MV-4-11 (cell line): Measurements from ENCODE around the gene STIMATE.

ENCODE experiments used
- DNase-seq: peaks from one replicate; lab custom pipeline; 2025; lab: John Stamatoyannopoulos, UW

Gene STIMATE

DNA sequence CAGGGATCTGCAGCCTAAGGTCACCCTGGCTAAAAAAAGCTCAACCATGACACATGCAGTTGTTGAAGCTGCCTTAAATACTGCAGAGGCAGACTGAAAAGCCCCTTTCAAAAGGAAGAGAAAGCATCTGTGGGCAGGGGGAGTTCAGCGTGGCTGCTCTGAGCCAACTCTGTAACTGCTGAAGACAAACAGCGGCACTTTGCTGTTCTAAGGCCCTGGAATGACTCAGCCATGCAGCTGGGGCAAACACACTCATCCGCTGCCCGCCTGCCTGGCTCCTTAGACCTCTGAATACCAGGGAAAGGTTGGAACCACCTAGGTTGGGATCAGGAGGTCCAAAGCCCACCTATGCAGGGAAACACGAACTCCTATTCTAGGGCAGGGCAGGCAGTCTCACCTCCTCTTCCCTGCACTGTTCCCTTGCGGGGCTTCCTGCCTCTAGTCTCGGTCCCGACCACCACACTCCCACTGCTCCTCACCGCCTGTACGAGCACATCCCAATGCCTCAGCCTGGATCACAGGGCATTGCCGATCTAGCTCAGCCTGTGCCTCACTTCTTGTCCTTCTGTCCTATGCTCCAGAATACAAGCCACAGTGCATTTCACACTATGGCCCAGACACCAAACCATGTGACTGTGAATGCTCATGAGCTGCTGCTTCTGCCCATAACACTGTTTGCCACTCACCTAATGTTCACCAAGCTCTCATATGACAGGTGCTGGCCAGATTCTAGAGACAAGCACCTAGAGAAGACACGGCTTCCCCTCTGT lies 56.0 kb downstream of the STIMATE start:
- peak; percentile 75 for DNase-seq

DNA sequence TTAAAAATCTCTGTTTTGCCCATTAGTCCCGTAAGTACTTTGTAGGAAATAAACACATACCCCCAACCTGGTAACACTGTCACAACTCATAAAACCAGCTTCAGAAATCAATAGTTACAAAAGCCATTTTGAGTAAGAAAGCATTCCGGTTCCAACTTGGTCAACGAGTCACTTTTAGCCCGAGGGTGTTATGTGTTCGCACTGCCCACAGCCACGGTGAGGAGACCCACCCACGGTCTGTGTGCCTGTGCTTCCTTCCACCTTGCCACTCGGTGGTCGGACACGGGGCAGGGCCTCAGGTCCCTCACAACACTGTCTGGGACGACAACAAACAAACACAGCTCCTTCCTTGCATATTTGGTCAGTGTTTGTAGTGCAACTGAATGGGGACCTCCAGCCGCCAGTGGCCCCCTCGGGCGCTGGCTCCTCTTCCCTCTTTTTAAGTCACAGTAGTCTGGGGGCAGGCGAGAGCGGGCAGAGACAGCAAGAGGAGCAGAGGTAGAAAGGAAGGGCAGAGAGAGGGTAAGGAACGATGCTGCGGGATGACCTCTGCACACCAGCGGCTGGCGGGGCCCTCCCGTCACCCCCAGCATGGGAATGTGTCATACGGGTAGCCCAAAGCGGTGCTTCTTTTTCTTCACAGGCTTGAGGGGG lies 57.3 kb downstream of the STIMATE start:
- DNase-seq: no peak

DNA sequence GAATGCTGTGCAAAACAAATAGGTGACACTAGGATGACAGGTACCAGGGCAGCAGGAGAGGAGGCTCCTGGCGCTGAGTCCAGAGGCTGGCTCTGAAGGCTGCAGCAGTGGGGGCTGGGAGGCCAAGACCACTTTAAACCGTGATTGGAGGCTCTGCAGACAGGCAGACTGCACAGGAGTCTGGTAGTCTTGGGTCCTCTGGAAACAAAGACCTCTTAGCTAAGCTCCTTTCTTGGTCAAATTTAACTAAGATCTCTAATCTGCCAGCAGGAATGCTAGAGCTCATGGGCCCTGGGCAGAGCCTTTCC lies 58.1 kb downstream of the STIMATE start:
- no peak for DNase-seq

GRCh38 chr3:52838561-52839267 lies 58.6 kb downstream of the STIMATE start:
- no peak for DNase-seq

DNA sequence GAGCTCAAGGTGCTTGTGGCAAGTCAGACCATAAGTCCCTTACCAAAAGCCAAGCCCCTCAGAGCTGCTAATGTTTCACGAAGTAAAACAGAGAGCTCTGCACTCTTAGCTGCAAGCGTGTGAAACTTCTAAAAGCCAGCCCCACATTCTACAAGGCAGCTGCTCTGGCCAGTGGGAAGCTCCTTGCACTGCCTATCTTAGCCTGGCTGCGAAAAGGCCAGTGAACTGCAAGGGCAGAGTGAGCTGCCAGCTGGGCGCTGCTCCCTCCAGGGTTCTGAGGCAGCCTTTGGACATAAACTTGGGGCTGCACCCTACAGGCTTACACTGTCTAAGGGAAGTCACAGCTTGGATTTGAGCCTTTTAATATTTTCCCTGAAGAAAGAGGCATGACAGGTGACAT lies 60.4 kb downstream of the STIMATE start:
- DNase-seq: no peak

GRCh38 chr3:52836471-52836845 lies 60.9 kb downstream of the STIMATE start:
- no peak for DNase-seq

GRCh38 chr3:52835766-52836470 lies 61.4 kb downstream of the STIMATE start:
- DNase-seq: no peak

- DNase-seq: no peak
These were observed 62.4 kb downstream of the STIMATE start, which contains the start of gene MUSTN1 for GRCh38 chr3:52834871-52835501. Gene MUSTN1 (minus strand): TSS chr3:52835019. CDS start chr3:52834948, 71 bp downstream.

- no peak for DNase-seq
These were observed 64.1 kb downstream of the STIMATE start for GRCh38 chr3:52833202-52833601.

- peak; percentile 79 for DNase-seq
These were observed 65.6 kb downstream of the STIMATE start for GRCh38 chr3:52831500-52832301.

DNA sequence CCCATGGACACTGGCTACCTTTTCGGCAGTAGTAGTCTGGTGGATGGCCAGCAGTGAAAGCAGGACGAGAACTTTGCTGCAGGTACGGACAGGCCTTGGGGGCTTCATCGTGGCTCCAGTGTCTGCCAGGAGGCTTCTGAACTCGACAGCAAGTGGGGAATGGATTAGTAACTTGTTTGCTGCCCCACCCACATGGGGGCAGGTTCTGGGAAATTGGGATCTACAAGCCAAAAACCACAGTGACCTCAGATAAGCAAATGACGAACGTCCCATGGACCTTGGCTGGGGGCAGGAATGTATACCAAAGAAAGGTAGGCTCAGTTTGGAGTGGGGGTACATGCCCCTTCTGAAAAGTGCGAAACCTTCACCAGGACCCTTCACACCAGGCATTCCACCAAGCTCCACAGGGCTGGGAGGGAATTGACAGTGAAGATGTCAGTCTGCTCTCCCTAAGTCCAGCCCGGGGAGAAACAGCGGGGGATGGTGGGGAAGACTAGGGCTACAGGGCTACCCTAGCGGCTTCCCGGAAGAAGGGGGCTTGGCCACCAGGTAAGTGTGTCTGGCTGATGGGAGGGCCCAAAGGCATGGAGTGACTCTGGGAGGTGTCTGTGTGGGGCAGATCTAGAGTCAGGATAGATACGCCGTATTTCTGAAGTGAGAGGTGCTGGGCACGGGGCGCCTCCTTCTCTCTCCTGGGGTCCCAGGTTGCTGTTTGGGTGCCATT lies 66.7 kb downstream of the STIMATE start, which contains the start of gene ITIH4:
Gene ITIH4 (minus strand): TSS at position 138 of the 724 bp plus-strand sequence. CDS start 30 bp downstream, at position 108.
- DNase-seq: no peak

DNA sequence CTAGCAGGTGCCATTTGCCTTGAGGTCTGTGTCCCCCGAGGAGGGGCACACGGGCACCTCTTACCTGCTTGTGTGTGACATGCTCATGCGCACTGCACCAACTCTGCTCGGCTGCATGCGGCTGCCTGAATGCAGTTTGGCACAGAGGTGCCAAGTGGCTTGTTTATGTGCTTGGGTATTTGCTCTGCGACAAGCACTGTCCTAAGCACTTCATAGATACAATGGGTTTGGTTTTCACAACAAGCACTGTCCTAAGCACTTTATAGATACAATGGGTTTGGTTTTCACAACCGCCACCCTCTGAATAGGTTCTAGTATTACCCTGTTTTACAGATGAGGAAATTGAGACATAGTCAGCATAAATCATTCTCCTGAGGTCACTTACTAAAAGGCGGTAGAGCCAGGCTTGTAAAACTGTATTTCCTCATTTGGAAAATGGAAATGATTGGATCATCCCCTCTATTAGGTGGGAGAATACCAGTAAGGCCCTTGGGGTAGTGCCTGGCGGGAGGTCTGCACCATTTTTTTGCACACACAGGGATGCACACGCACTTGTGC lies 67.4 kb downstream of the STIMATE start:
- DNase-seq: peak; percentile 82

DNA sequence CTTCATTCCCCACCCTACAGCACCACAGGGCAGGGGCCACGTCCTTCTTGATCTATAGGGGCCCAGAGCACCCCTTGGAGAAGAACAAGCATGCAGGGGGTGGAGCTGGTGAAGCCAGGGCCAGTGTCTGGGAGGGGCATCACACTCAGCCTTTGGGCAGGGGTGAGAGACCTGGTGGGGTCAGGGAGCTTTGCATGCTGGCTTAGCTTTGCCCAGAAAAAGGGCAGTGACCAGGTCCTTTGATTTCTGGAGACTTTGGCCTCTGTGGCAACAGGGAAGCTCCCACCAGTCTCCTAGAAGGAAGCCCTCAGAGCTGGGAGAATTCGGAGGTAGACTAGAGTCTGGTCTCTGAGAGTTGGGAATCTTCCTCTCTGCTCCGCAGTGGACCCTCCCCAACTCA lies 67.9 kb downstream of the STIMATE start:
- DNase-seq: no peak

- no peak for DNase-seq
These were observed 69.4 kb downstream of the STIMATE start for GRCh38 chr3:52827866-52828376.

- peak; percentile 68 for DNase-seq
These were observed 69.9 kb downstream of the STIMATE start for GRCh38 chr3:52827441-52827840.

- no peak for DNase-seq
These were observed 73.3 kb downstream of the STIMATE start for GRCh38 chr3:52824037-52824436.

GRCh38 chr3:52822363-52822762 lies 75.0 kb downstream of the STIMATE start:
- DNase-seq: no peak

GRCh38 chr3:52820736-52821135 lies 76.6 kb downstream of the STIMATE start:
- no peak for DNase-seq

DNA sequence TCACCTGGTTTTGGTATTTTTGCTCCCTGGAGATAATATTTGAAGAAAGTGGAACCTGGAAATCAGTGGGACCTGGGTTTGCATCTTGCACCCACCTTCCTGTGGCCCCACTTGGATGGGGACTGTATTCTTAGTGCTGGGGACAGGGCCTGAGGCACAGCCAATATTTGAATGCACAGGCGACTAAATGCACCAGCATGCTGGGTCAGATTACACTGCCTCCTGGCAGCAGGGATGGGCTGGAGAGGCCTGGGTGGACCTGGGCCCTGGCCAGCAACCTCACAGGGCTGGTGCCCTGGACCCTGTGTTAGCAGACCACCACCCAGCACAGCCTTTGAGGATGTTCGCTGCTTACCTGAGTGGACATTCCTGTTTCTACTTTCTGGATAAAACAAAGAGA lies 77.4 kb downstream of the STIMATE start:
- DNase-seq: no peak

- DNase-seq: no peak
These were observed 79.5 kb downstream of the STIMATE start for GRCh38 chr3:52817860-52818259.
